Measurements from ENCODE around the gene PROKR2.

GRCh38 chr20:5297280-5298004 is 19.3 kb downstream of the PROKR2 start:
- TF ChIP-seq EP300 (IDR thresholded peaks at IDR 0.05), result no peak
- TF ChIP-seq POLR2A (IDR thresholded peaks at IDR 0.05), result no peak
- TF ChIP-seq CTCF (IDR thresholded peaks at IDR 0.05), result no peak
